Fibroblast of the aortic adventitia (primary cell): ENCODE results near the gene PAX5. TPM values are rescaled to one million over a fixed set of nuclear protein-coding genes. Genes with fewer than 3 reads are reported as not detected.

Source experiments
- DNase-seq: peaks from one replicate; pipeline ENCODE4 v3.0.0-alpha.2; 2010; ENCODE audit warnings: low read depth
- H3K4me3 ChIP-seq: 2 replicates; pipeline ENCODE4 v1.5.1; 2011; ENCODE audit warnings: low read depth, mild to moderate bottlenecking, control low read depth, low read length, moderate library complexity
- total RNA-seq: library from RNA; depleted of rRNA; stranded (reverse); fragments of >200 nt; gene quantifications from 2 replicates; pipeline ENCODE4 v1.2.3, GENCODE V29; 2012; ENCODE audit warnings: low replicate concordance
- TF ChIP-seq, protein P1 (sequence below): IDR thresholded peaks from 2 replicates; pipeline ENCODE4 v1.5.1; 2011; ENCODE audit warnings: mild to moderate bottlenecking, low read length, control low read depth, inconsistent platforms; ENCODE audit not compliant: insufficient read depth

PAX5 gene
- total RNA-seq, 1 donor, result not detected

GRCh38 chr9:37031902-37032301 lies 2.2 kb downstream of the PAX5 start:
- no peak for DNase-seq
- no peak overlapping the region for H3K4me3 ChIP-seq
- TF ChIP-seq, protein P1, sequence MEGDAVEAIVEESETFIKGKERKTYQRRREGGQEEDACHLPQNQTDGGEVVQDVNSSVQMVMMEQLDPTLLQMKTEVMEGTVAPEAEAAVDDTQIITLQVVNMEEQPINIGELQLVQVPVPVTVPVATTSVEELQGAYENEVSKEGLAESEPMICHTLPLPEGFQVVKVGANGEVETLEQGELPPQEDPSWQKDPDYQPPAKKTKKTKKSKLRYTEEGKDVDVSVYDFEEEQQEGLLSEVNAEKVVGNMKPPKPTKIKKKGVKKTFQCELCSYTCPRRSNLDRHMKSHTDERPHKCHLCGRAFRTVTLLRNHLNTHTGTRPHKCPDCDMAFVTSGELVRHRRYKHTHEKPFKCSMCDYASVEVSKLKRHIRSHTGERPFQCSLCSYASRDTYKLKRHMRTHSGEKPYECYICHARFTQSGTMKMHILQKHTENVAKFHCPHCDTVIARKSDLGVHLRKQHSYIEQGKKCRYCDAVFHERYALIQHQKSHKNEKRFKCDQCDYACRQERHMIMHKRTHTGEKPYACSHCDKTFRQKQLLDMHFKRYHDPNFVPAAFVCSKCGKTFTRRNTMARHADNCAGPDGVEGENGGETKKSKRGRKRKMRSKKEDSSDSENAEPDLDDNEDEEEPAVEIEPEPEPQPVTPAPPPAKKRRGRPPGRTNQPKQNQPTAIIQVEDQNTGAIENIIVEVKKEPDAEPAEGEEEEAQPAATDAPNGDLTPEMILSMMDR, result no peak

DNA sequence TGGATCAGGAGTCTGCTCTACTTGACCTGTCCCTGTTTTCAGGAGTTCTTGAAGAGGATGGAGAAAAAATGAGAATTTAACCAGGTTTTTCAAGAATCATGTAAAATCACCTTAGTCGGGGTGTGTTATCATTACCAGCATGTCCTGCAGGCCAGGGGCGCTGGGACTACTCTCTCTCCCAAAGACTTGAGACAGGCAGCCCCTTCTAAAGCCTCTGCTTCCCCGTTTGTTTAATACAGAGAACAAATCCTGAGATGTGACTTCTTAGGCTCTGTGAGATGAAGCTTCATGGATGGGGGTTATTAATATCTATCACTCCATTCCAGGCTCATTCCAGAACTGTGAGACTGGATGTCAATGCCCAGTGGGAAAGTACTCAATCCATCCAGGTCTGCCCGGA lies 3.0 kb downstream of the PAX5 start:
- H3K4me3 ChIP-seq, result no peak overlapping the region
- TF ChIP-seq, protein P1, result no peak
- no peak for DNase-seq

GRCh38 chr9:37030611-37030939 lies 3.5 kb downstream of the PAX5 start:
- TF ChIP-seq, protein P1, result no peak
- no peak overlapping the region for H3K4me3 ChIP-seq
- no peak for DNase-seq

- H3K4me3 ChIP-seq, result no peak overlapping the region
- no peak for DNase-seq
- TF ChIP-seq, protein P1, result no peak
These were observed 4.1 kb downstream of the PAX5 start for GRCh38 chr9:37029776-37030610.

DNA sequence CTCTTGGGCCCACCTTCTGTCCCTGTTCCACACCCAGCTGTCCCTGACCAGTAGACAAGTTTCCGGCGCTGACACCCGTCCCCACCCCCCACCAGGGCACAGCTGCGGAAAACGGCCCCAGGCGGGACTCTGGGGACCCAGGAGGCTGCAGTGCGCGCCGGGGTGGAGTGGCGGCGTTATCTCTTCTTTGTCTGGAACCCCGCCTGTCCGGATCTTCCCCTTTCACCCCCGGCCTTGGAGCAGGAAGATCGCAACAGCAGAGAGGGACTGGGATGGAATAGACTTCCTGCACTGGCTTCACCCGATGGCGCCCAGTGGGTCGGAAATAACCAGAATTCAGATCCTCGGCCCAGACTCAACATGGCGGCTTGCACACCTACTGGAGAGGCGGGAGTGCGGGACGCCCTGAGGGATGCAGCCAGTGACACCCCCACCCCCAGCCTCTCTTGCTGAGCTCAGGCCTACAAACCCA lies 4.7 kb downstream of the PAX5 start:
- no peak for DNase-seq
- no peak overlapping the region for H3K4me3 ChIP-seq
- TF ChIP-seq, protein P1, result no peak

GRCh38 chr9:37028420-37029031 lies 5.5 kb downstream of the PAX5 start:
- TF ChIP-seq, protein P1, result no peak
- no peak for DNase-seq
- H3K4me3 ChIP-seq, result no peak overlapping the region
